COLO829 (cell line): ENCODE data around the gene LHFPL4.
"Not testable (repeated sequence)": the region's sequence is repeated elsewhere in the genome, so short reads cannot be mapped to it uniquely, and the experiment has no call there.

Experiments used
- DNase-seq: peaks from one replicate; pipeline ENCODE4 v3.0.0; 2012; ENCODE audit warnings: low spot score

Gene LHFPL4

GRCh38 chr3:9553021-9553947 lies at the start of gene LHFPL4:
Gene LHFPL4, minus strand, starts transcription at chr3:9553822. Its CDS starts 1,143 bp downstream, at chr3:9552679.
- DNase-seq = no peak

GRCh38 chr3:9602620-9603019 lies 49.0 kb upstream of the LHFPL4 start:
- DNase-seq = no peak

GRCh38 chr3:9601006-9601581 lies 47.5 kb upstream of the LHFPL4 start:
- not testable (repeated sequence) for DNase-seq

- DNase-seq = no peak
Measured at GRCh38 chr3:9600597-9600996, 47.0 kb upstream of the LHFPL4 start.

GRCh38 chr3:9598783-9599387 lies 45.3 kb upstream of the LHFPL4 start:
- DNase-seq = no peak

GRCh38 chr3:9595877-9596276 lies 42.3 kb upstream of the LHFPL4 start:
- no peak for DNase-seq

GRCh38 chr3:9591781-9592180 lies 38.2 kb upstream of the LHFPL4 start:
- not testable (repeated sequence) for DNase-seq

GRCh38 chr3:9590282-9590791 lies 36.7 kb upstream of the LHFPL4 start:
- no peak for DNase-seq

- no peak for DNase-seq
Measured at GRCh38 chr3:9583792-9584191, 30.2 kb upstream of the LHFPL4 start.

GRCh38 chr3:9583371-9583770 lies 29.7 kb upstream of the LHFPL4 start:
- DNase-seq = no peak

GRCh38 chr3:9582332-9582731 lies 28.7 kb upstream of the LHFPL4 start:
- no peak for DNase-seq

GRCh38 chr3:9581742-9582141 lies 28.1 kb upstream of the LHFPL4 start:
- no peak for DNase-seq

GRCh38 chr3:9569054-9569453 lies 15.4 kb upstream of the LHFPL4 start:
- no peak for DNase-seq

GRCh38 chr3:9565316-9565715 lies 11.7 kb upstream of the LHFPL4 start:
- DNase-seq = no peak

GRCh38 chr3:9563851-9564250 lies 10.2 kb upstream of the LHFPL4 start:
- no peak for DNase-seq

GRCh38 chr3:9560056-9560455 lies 6.4 kb upstream of the LHFPL4 start:
- not testable (repeated sequence) for DNase-seq

GRCh38 chr3:9553948-9554513 lies 409 bp upstream of the LHFPL4 start:
- no peak for DNase-seq

GRCh38 chr3:9552252-9552999 lies 1.2 kb downstream of the LHFPL4 start:
- DNase-seq = peak; percentile 38

GRCh38 chr3:9550999-9551398 lies 2.6 kb downstream of the LHFPL4 start:
- no peak for DNase-seq

GRCh38 chr3:9549600-9549999 lies 4.0 kb downstream of the LHFPL4 start:
- DNase-seq = no peak

- no peak for DNase-seq
Measured at GRCh38 chr3:9548991-9549390, 4.6 kb downstream of the LHFPL4 start.

GRCh38 chr3:9542182-9542581 lies 11.4 kb downstream of the LHFPL4 start:
- DNase-seq = no peak
